NCI-H510A (cell line): Measurements from ENCODE around the gene SYTL5.

Experiments used
- DNase-seq: peaks from one replicate; lab custom pipeline; 2025; lab: John Stamatoyannopoulos, UW

SYTL5 gene

GRCh38 chrX:38149016-38149415 is 142.7 kb downstream of the SYTL5 start:
- no peak for DNase-seq

DNA sequence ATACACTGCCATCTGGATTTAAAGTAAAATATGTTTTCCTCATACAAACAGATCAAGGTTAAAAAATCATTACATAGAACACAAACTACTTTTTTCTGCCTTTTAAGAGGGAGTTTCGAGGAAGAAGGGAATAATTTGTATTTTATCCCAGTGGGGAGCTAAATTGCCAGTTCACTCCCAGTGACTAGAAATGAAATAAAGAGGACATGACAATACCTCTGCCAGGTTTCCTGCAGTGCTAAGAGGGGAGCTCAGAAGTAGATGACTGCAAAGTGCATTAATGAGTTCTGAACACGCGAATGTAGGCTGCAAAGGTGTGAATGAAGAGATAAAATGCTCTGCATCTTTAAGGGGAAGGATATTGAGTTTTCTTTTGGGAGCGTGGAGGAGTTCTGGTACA is 144.6 kb downstream of the SYTL5 start:
- DNase-seq: no peak

GRCh38 chrX:38151441-38151840 is 145.1 kb downstream of the SYTL5 start:
- DNase-seq: no peak

- no peak for DNase-seq
Measured at GRCh38 chrX:38154340-38154739, 148.0 kb downstream of the SYTL5 start.

DNA sequence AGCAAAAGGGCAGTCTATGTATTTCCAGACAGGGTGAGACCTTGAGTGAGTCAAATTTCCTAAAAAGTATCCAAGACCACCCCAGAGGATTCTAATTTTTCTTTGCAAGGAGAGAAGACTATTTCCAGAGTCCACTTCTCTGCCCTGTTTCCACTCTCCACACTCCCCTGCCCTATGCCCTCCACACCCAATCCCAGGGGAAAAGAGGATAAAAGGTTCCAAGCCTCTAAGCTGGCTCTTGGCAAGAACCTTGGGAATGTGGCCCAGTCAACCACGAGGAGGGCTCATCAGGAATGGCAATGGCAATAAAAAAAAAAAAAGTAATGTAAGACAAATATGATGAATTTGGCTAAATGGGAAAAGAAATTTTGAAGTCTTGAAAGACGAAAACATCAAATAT is 148.5 kb downstream of the SYTL5 start:
- DNase-seq: no peak

DNA sequence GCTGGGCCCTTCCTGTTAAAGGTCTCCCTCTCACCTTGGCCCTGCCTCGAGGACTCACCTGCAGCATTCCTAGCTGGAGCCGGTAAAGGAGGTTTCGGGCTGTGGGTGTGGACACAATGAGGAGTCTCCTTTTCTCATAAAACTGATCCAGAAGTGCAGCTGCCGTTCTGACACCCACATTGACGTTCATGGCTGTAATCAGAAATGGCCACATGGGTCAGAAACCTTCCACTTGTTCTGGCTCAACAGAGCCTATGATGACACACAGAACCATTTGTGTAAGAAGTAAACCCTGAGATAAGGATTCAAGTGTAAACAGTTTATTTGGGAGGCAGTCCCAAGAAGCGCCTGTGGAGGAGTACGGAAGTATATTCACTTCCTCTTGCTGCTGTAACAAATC is 150.5 kb downstream of the SYTL5 start:
- DNase-seq: no peak

GRCh38 chrX:38163193-38163592 is 156.8 kb downstream of the SYTL5 start:
- DNase-seq: no peak

- no peak for DNase-seq
Measured at GRCh38 chrX:38165023-38165422, 158.7 kb downstream of the SYTL5 start.

DNA sequence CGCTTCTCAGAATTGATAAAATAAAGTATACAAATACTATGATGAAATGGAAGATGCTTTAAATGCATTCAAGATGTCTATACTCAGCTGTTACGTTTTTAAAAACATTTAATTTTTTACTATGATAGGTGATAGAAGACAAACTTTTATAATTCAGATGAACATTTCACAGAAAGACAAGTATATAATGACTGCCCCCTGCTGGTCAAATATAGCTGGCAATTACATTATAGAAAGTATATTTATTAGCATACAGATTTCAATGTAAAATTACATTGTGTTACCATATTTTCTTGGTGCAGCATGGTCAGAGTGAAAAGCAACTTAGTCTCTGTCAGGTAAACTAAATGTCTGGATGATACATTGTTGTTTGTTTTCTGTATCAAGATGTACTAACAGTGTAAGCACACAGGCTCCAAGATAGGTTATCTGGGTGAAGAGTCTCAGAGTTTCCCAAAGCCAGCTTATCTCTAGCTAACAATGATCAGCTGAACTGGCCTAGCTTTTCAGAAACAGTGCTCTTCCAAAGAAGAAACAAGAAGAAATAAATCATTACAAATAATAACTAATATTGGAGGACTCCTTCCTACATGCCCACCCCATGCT is 160.2 kb downstream of the SYTL5 start:
- DNase-seq: no peak

DNA sequence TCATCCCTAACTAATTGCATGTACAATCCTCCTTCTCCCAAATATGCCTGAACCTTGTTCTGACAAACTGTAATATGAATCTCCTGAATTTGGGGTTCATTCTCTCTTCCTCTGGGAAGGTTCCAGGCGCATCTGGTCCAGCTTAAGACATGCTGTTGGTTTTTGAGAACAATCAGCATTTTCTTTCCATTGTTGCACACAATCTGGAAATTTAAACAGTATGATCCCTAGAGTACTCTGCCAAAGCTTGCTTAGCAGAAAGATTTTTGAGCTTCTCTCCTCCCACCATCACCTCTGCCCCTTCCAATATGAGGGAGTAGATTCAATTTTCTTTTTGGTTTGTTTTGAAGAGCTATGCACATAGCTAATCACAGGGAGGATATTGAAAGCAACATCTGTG is 164.2 kb downstream of the SYTL5 start:
- no peak for DNase-seq

- no peak for DNase-seq
Measured at GRCh38 chrX:38172596-38172995, 166.2 kb downstream of the SYTL5 start.

GRCh38 chrX:38175139-38175538 is 168.8 kb downstream of the SYTL5 start:
- no peak for DNase-seq

- no peak for DNase-seq
Measured at GRCh38 chrX:38178396-38178795, 172.0 kb downstream of the SYTL5 start.
